Measurements from ENCODE around the gene OXNAD1. TPM values are rescaled to one million over a fixed set of nuclear protein-coding genes. Genes with fewer than 3 reads are reported as not detected.

Gene OXNAD1
- total RNA-seq, 1 experiment from 2014 or later, result 6.6 TPM

DNA sequence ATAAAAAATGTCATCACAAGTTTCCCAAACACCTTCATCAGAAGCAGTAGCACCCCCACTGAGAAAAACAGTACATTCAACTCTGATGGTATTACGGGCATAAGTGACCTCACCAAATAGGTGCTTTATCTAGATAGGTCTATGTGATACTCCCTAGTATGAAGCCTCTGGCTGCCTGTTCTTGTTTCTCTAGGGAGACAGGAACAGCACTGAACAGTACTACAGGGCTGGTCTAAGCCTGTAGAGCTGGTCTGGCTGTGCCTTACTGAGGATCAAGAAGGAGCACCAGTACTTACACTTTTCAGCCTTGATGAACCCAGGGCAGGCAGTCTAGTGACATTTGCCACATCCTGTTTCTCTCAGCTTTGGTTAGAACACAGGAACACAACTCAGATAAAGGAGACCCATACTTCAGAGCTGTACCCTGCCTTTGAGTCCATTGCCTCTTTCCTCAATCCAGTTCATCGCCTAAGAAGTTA, 35.9 kb downstream of the OXNAD1 start:
- no peak overlapping the region for H3K27ac ChIP-seq (ENCODE audit: low read length)
- TF ChIP-seq, protein P1, sequence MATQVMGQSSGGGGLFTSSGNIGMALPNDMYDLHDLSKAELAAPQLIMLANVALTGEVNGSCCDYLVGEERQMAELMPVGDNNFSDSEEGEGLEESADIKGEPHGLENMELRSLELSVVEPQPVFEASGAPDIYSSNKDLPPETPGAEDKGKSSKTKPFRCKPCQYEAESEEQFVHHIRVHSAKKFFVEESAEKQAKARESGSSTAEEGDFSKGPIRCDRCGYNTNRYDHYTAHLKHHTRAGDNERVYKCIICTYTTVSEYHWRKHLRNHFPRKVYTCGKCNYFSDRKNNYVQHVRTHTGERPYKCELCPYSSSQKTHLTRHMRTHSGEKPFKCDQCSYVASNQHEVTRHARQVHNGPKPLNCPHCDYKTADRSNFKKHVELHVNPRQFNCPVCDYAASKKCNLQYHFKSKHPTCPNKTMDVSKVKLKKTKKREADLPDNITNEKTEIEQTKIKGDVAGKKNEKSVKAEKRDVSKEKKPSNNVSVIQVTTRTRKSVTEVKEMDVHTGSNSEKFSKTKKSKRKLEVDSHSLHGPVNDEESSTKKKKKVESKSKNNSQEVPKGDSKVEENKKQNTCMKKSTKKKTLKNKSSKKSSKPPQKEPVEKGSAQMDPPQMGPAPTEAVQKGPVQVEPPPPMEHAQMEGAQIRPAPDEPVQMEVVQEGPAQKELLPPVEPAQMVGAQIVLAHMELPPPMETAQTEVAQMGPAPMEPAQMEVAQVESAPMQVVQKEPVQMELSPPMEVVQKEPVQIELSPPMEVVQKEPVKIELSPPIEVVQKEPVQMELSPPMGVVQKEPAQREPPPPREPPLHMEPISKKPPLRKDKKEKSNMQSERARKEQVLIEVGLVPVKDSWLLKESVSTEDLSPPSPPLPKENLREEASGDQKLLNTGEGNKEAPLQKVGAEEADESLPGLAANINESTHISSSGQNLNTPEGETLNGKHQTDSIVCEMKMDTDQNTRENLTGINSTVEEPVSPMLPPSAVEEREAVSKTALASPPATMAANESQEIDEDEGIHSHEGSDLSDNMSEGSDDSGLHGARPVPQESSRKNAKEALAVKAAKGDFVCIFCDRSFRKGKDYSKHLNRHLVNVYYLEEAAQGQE (IDR thresholded peaks at IDR 0.05; ENCODE audit: insufficient read depth in 1 of 2, low read depth in 2 of 2, low read length in 1 of 2), result no peak
- TF ChIP-seq SIN3A (IDR thresholded peaks at IDR 0.05; ENCODE audit: borderline replicate concordance, insufficient read depth, low read depth, low read length), result no peak
- TF ChIP-seq TCF7L2 (IDR thresholded peaks at IDR 0.05; ENCODE audit: low read depth, low read length), result no peak
- TF ChIP-seq, protein P2, sequence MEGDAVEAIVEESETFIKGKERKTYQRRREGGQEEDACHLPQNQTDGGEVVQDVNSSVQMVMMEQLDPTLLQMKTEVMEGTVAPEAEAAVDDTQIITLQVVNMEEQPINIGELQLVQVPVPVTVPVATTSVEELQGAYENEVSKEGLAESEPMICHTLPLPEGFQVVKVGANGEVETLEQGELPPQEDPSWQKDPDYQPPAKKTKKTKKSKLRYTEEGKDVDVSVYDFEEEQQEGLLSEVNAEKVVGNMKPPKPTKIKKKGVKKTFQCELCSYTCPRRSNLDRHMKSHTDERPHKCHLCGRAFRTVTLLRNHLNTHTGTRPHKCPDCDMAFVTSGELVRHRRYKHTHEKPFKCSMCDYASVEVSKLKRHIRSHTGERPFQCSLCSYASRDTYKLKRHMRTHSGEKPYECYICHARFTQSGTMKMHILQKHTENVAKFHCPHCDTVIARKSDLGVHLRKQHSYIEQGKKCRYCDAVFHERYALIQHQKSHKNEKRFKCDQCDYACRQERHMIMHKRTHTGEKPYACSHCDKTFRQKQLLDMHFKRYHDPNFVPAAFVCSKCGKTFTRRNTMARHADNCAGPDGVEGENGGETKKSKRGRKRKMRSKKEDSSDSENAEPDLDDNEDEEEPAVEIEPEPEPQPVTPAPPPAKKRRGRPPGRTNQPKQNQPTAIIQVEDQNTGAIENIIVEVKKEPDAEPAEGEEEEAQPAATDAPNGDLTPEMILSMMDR (IDR thresholded peaks at IDR 0.05), result no peak
- no peak for TF ChIP-seq POLR2AphosphoS5 (IDR thresholded peaks at IDR 0.05; ENCODE audit: low read depth, low read length)
- no peaks in the 10 kb centered on the region for H3K4me1 ChIP-seq (ENCODE audit: control insufficient read depth, insufficient read depth, low read length)
- no peaks in the 10 kb centered on the region for H3K36me3 ChIP-seq (ENCODE audit: control insufficient read depth, insufficient read depth, low read length)
- in situ Hi-C loops (cut with HindIII; ENCODE audit: low pct_unique_long_range_greater_than_20kb, low sequenced_read_pairs), result no loop called here
- DNase-seq (ENCODE audit: low read depth, low spot score) (no peak), ATAC-seq (no peak)
- intact Hi-C loops (cut with micrococcal nuclease; ENCODE audit: unreplicated experiment), result no loop called here
- ChIA-PET POLR2A (no interaction called here), CTCF (no interaction called here)
- no peaks in the 10 kb centered on the region for H3K27me3 ChIP-seq (ENCODE audit: control insufficient read depth, insufficient read depth, low read length)
- BruUV-seq (replicated peaks), result no TSS peak
- H3K4me3 ChIP-seq (ENCODE audit: low read depth in 2 of 2, low read length in 2 of 2), result no peak overlapping the region
- no peaks in the 10 kb centered on the region for H3K9me3 ChIP-seq (ENCODE audit: control insufficient read depth, insufficient read depth, low read depth, low read length)

DNA sequence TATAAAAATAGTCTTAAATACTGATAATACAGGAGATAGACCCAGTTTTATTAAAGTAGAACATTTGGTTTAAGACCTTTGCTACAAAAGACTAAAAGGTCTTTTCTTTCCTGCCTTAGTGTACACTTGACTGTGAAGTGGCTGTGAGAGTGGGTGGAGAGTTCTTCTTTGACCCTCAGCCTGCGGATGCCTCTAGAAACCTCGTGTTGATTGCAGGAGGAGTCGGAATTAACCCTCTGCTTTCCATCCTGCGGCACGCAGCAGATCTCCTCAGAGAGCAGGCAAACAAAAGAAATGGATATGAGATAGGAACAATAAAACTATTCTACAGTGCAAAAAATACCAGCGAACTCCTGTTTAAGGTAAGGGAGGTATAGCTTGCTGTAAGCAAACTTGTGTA, 36.5 kb downstream of the OXNAD1 start:
- Histone ChIP-seq H3K9me3 (ENCODE audit: control insufficient read depth, insufficient read depth, low read depth, low read length) (no peaks in the 10 kb centered on the region), H3K4me1 (ENCODE audit: control insufficient read depth, insufficient read depth, low read length) (no peaks in the 10 kb centered on the region), H3K27ac (ENCODE audit: low read length) (no peak overlapping the region), H3K27me3 (ENCODE audit: control insufficient read depth, insufficient read depth, low read length) (no peaks in the 10 kb centered on the region), H3K4me3 (ENCODE audit: low read depth in 2 of 2, low read length in 2 of 2) (no peak overlapping the region), H3K36me3 (ENCODE audit: control insufficient read depth, insufficient read depth, low read length) (no peaks in the 10 kb centered on the region)
- BruUV-seq (replicated peaks), result no TSS peak
- CTCF ChIA-PET, result no interaction called here
- TF ChIP-seq, protein P1 (IDR thresholded peaks at IDR 0.05; ENCODE audit: insufficient read depth in 1 of 2, low read depth in 2 of 2, low read length in 1 of 2), result no peak
- TF ChIP-seq POLR2AphosphoS5 (IDR thresholded peaks at IDR 0.05; ENCODE audit: low read depth, low read length) (no peak), SIN3A (IDR thresholded peaks at IDR 0.05; ENCODE audit: borderline replicate concordance, insufficient read depth, low read depth, low read length) (no peak), TCF7L2 (IDR thresholded peaks at IDR 0.05; ENCODE audit: low read depth, low read length) (no peak)
- TF ChIP-seq, protein P2 (IDR thresholded peaks at IDR 0.05), result no peak
- no peak for DNase-seq (ENCODE audit: low read depth, low spot score)
- POLR2A ChIA-PET, result no interaction called here
- in situ Hi-C loops (cut with HindIII; ENCODE audit: low pct_unique_long_range_greater_than_20kb, low sequenced_read_pairs), result no loop called here
- intact Hi-C loops (cut with micrococcal nuclease; ENCODE audit: unreplicated experiment), result no loop called here
- no peak for ATAC-seq
